HepG2 (cell line): ENCODE measurements around the gene PRRT2. TPM values are rescaled to one million over a fixed set of nuclear protein-coding genes. Genes with fewer than 3 reads are reported as not detected.

Experiments used
- AHR ChIP-seq: IDR thresholded peaks from 2 replicates; pipeline ENCODE4 v1.6.1; 2018; ENCODE audit warnings: missing genetic modification reagents, missing compliant biosample characterization
- CCAR2 ChIP-seq: fragments of 200-400 bp; formaldehyde crosslinking; optimal IDR thresholded peaks from 2 replicates; pipeline ENCODE3; 2018; ENCODE audit warnings: low read depth, mild to moderate bottlenecking, low read length, moderate library complexity
- FOXO4 ChIP-seq: sonication (generic); formaldehyde crosslinking; conservative IDR thresholded peaks from 2 replicates; pipeline ENCODE4 v1.8.1; 2023; ENCODE audit warnings: missing genetic modification reagents
- GABPB1 ChIP-seq: IDR thresholded peaks from 2 replicates; pipeline ENCODE4 v1.6.1; 2016; ENCODE audit warnings: mild to moderate bottlenecking, missing genetic modification reagents, moderate library complexity, missing compliant biosample characterization
- HOXA7 ChIP-seq: sonication (generic); formaldehyde crosslinking; IDR thresholded peaks from 2 replicates; pipeline ENCODE4 v1.8.1; 2022; ENCODE audit warnings: mild to moderate bottlenecking, missing genetic modification reagents, moderate library complexity
- JARID2 ChIP-seq: sonication (generic); formaldehyde crosslinking; IDR thresholded peaks from 2 replicates; pipeline ENCODE4 v1.8.1; 2023; ENCODE audit warnings: missing genetic modification reagents, inconsistent platforms; ENCODE audit not compliant: insufficient replicate concordance
- JUNB ChIP-seq: sonication (generic); formaldehyde crosslinking; IDR thresholded peaks from 2 replicates; pipeline ENCODE4 v1.8.0; 2022; ENCODE audit warnings: missing genetic modification reagents, mild to moderate bottlenecking, borderline replicate concordance
- NAIF1 ChIP-seq: sonication (generic); formaldehyde crosslinking; IDR thresholded peaks from 2 replicates; pipeline ENCODE4 v1.5.0; 2020; ENCODE audit warnings: mild to moderate bottlenecking, missing genetic modification reagents, borderline replicate concordance
- PBX2 ChIP-seq: IDR thresholded peaks from 2 replicates; pipeline ENCODE4 v1.6.1; 2016; ENCODE audit warnings: control low read depth
- POLR2G ChIP-seq: fragments of 200-400 bp; formaldehyde crosslinking; IDR thresholded peaks from 2 replicates; pipeline ENCODE4 v1.6.1; 2018; ENCODE audit warnings: mild to moderate bottlenecking, low read depth, low read length, moderate library complexity
- TOE1 ChIP-seq: sonication (generic); formaldehyde crosslinking; IDR thresholded peaks from 2 replicates; pipeline ENCODE4 v1.4.0; 2020; ENCODE audit warnings: mild to moderate bottlenecking, missing genetic modification reagents
- UBTF ChIP-seq: sonication (generic); formaldehyde crosslinking; IDR thresholded peaks from 2 replicates; pipeline ENCODE4 v1.4.0; 2020; ENCODE audit warnings: mild to moderate bottlenecking, missing genetic modification reagents
- ZBTB7A ChIP-seq: sonication (generic); formaldehyde crosslinking; IDR thresholded peaks from 2 replicates; pipeline ENCODE4 v1.8.0; 2022; ENCODE audit warnings: mild to moderate bottlenecking, missing genetic modification reagents
- ZNF263 ChIP-seq: sonication (generic); formaldehyde crosslinking; IDR thresholded peaks from 2 replicates; pipeline ENCODE4 v1.4.0; 2020; ENCODE audit warnings: missing genetic modification reagents
- ZNF430 ChIP-seq: sonication (generic); formaldehyde crosslinking; IDR thresholded peaks from 2 replicates; pipeline ENCODE4 v1.9.0; 2021; ENCODE audit warnings: mild to moderate bottlenecking, missing genetic modification reagents
- ZNF713 ChIP-seq: sonication (generic); formaldehyde crosslinking; IDR thresholded peaks from 2 replicates; pipeline ENCODE4 v1.4.0; 2020; ENCODE audit warnings: mild to moderate bottlenecking, missing genetic modification reagents
- polyA plus RNA-seq, 8 experiments: library from polyadenylated mRNA; depleted of rRNA in 3 of 8; stranded (reverse) in 7 of 8; unstranded in 1 of 8; fragments of >200 nt; fragmentation: Illumina TruSeq in 4 of 8; extraction: Trizol in 4 of 8; gene quantifications; 2 replicates each; pipeline versions ENCODE4 v1.2.1 to v1.2.3, GENCODE V29; 2011 to 2016; ENCODE audit warnings: low read depth in 4 of 8, missing spikeins in 1 of 8, mixed read lengths in 1 of 8; ENCODE audit not compliant: insufficient read depth in 1 of 8
- total RNA-seq, 5 experiments: library from RNA; depleted of rRNA; stranded (reverse); fragments of >200 nt; fragmentation: Illumina TruSeq; extraction: Trizol; gene quantifications; 2 replicates each; pipeline ENCODE4 v1.2.3, GENCODE V29; 2016; ENCODE audit warnings: low read depth in 1 of 5
- TF ChIP-seq, protein P1 (sequence below): sonication (generic); formaldehyde crosslinking; IDR thresholded peaks from 2 replicates; pipeline ENCODE4 v1.5.0; 2020; ENCODE audit warnings: missing genetic modification reagents, mild to moderate bottlenecking, borderline replicate concordance
- TF ChIP-seq, protein P2 (sequence below): sonication (generic); formaldehyde crosslinking; conservative IDR thresholded peaks from 2 replicates; pipeline ENCODE4 v1.4.0; 2020; ENCODE audit warnings: mild to moderate bottlenecking, missing genetic modification reagents, moderate library complexity

PRRT2 gene
- total and polyA plus RNA-seq, 2 of the 13 experiments (the other 11 are each of a cell fraction or from before 2014, with no cell fraction given), result 0.51 to 1.1 TPM

DNA sequence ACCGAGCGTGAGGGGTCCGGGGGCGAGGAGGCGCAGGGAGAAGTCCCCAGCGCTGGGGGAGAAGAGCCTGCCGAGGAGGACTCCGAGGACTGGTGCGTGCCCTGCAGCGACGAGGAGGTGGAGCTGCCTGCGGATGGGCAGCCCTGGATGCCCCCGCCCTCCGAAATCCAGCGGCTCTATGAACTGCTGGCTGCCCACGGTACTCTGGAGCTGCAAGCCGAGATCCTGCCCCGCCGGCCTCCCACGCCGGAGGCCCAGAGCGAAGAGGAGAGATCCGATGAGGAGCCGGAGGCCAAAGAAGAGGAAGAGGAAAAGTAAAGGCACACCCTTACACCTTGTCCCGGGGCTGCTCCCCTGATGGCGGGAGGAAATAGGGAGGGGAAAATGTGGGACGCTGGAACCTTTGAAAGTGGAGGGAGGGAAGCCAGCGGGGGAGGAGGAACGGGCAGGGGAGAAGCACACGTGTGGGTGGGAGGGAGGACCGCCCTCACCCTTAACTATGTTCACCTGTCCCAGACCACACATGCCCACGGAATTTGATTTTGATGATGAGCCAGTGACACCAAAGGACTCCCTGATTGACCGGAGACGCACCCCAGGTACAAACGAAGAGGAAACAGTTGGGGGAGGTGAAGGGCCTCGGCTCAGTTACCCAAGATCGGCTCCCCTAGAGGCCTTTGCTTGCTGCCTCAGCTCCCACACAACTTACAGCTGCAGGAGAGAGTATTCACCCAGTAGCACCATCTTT is 4.9 kb downstream of the PRRT2 start (continued):
- TF ChIP-seq FOXO4 (CRISPR knock-in tag) (no peak), TOE1 (CRISPR knock-in tag) (no peak), AHR (CRISPR knock-in tag) (peak; percentile 60; the same call in 1 of the 2 replicates), PBX2 (CRISPR knock-in tag) (no peak), CCAR2 (no peak), HOXA7 (CRISPR knock-in tag) (no peak), NAIF1 (CRISPR knock-in tag) (0 out of 2 replicates have a peak, but pooled peaks have one; percentile 29), GABPB1 (CRISPR knock-in tag) (peak; percentile 3; the same call in 1 of the 2 replicates), ZNF430 (peak; percentile 56), JUNB (CRISPR knock-in tag) (no peak), ZNF263 (CRISPR knock-in tag) (peak; percentile 71), ZNF713 (0 out of 2 replicates have a peak, but pooled peaks have one; percentile 25), UBTF (CRISPR knock-in tag) (peak; percentile 76; the same call in 1 of the 2 replicates), POLR2G (peak; percentile 19), ZBTB7A (CRISPR knock-in tag) (peak; percentile 9; the same call in 1 of the 2 replicates), JARID2 (CRISPR knock-in tag) (no peak)
- TF ChIP-seq, protein P1, sequence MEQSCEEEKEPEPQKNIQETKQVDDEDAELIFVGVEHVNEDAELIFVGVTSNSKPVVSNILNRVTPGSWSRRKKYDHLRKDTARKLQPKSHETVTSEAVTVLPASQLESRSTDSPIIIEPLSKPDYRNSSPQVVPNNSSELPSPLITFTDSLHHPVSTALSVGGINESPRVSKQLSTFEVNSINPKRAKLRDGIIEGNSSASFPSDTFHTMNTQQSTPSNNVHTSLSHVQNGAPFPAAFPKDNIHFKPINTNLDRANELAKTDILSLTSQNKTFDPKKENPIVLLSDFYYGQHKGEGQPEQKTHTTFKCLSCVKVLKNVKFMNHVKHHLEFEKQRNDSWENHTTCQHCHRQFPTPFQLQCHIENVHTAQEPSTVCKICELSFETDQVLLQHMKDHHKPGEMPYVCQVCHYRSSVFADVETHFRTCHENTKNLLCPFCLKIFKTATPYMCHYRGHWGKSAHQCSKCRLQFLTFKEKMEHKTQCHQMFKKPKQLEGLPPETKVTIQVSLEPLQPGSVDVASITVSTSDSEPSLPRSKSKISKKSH, result peak; percentile 54
- TF ChIP-seq, protein P2, sequence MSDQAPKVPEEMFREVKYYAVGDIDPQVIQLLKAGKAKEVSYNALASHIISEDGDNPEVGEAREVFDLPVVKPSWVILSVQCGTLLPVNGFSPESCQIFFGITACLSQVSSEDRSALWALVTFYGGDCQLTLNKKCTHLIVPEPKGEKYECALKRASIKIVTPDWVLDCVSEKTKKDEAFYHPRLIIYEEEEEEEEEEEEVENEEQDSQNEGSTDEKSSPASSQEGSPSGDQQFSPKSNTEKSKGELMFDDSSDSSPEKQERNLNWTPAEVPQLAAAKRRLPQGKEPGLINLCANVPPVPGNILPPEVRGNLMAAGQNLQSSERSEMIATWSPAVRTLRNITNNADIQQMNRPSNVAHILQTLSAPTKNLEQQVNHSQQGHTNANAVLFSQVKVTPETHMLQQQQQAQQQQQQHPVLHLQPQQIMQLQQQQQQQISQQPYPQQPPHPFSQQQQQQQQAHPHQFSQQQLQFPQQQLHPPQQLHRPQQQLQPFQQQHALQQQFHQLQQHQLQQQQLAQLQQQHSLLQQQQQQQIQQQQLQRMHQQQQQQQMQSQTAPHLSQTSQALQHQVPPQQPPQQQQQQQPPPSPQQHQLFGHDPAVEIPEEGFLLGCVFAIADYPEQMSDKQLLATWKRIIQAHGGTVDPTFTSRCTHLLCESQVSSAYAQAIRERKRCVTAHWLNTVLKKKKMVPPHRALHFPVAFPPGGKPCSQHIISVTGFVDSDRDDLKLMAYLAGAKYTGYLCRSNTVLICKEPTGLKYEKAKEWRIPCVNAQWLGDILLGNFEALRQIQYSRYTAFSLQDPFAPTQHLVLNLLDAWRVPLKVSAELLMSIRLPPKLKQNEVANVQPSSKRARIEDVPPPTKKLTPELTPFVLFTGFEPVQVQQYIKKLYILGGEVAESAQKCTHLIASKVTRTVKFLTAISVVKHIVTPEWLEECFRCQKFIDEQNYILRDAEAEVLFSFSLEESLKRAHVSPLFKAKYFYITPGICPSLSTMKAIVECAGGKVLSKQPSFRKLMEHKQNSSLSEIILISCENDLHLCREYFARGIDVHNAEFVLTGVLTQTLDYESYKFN (CRISPR knock-in tag), result no peak
